IPS DF 19.7 (cell line): ENCODE measurements around the gene ADAMTS17.

ENCODE experiments used
- DNase-seq: peaks from one replicate; pipeline ENCODE4 v3.0.0-alpha.2; 2013; ENCODE audit warnings: low read depth, low spot score

ADAMTS17 gene

GRCh38 chr15:100341750-100342560, at the start of gene ADAMTS17:
ADAMTS17 (minus strand) TSS chr15:100341975; CDS start chr15:100341899, 76 bp downstream.
- peak; percentile 84 for DNase-seq

- DNase-seq: no peak
Observed at GRCh38 chr15:100385300-100386050, 43.7 kb upstream of the ADAMTS17 start.

- no peak for DNase-seq
Observed at GRCh38 chr15:100384108-100384410, 42.3 kb upstream of the ADAMTS17 start.

GRCh38 chr15:100383302-100384107, 41.7 kb upstream of the ADAMTS17 start:
- no peak for DNase-seq

GRCh38 chr15:100373942-100374341, 32.2 kb upstream of the ADAMTS17 start:
- peak; percentile 15 for DNase-seq

DNA sequence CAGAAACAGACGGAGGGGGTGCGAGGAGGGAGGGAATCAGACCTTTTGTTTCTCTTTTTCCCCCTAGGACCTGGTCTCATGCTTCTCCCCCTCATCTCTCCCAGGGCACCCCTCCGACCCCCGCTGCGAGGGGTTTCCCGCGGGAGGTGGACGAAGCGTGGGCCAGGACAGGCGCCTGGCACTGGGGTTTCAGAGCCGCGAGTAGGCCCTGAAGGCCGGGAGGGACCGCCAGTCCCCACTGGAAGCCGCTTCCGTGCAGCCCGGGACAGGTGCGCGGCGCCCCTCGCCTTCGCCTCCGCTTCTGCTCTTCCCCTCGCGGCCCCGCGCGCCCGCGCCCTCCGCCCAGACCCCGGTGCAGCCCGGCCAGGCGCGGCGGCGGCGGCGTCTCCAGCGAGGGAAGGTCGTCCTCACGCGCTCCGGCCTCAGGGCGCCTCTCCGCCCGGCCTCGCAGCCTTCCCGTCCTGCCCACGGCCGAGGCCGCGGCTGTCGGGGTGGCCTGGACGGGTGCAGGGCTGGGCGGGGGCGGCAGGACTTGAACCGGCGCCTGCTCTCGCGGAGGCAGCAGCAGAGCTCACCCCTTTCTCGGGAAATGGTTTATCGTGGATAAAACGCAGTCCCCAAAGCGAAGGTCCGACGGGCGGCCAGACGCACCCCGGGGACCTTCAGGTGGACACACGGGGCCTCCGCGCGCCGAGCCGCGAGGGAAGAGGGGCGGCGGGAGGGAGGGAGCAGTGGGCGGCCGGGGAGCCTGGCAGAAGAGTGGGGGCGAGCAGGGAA, 31.5 kb upstream of the ADAMTS17 start:
- DNase-seq: no peak

GRCh38 chr15:100372739-100373119, 31.0 kb upstream of the ADAMTS17 start:
- DNase-seq: no peak

DNA sequence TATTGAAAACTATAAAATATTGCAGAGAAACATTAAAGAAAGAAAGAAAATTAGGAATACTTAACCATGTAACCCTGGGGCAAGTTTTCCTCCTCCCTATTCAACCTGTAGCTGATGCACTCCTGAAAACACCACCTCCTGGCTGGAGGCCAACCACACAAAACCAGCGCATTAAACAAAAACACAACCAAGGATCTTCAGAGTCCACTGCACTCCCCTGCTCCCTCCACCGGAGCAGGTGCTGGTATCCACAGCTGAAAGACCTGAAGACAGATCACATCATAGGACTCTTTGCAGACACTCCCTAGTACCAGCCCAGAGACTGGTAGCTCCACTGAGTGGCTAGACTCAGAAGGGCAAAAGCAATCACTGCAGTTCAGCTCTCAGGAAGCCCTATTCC, 13.6 kb upstream of the ADAMTS17 start:
- no peak for DNase-seq

GRCh38 chr15:100353449-100353848, 11.7 kb upstream of the ADAMTS17 start:
- DNase-seq: no peak

GRCh38 chr15:100350434-100351226, 8.9 kb upstream of the ADAMTS17 start:
- DNase-seq: no peak

DNA sequence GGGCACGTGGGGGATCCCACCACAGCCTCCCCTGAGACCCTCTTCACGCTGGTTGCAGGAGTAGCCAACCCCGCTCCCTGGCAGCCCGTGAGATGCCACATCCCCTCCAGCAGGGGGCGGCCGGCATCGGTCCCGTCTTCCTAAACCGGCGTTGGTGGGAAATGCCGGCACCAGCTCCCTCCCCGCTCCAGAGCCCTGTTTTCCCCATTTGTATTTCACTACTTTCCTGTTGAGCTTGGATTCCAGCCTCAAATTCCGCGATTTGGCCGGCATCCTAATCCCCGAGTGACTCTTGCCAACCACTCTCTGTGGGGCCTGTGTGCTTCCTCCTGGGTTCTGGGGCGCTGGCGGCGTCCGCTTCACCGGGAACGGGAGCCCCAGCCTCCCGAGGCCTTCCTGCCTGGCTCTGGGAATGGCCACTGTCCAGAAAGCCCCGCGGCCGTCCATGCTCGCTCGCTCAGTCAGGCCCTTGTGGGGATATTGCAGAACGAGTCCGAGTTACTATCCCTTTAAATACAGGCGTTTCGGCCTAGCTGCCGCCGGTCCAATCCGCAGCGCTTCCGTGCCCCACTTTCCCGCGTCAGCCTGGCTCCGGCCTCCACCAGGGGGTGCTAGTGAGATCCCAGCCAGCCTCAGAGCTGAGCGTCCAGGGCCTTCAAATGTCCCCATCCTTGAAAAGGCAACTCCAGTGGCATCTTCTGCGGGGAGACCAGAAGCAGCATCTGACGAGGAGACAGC, 8.1 kb upstream of the ADAMTS17 start:
- no peak for DNase-seq

DNA sequence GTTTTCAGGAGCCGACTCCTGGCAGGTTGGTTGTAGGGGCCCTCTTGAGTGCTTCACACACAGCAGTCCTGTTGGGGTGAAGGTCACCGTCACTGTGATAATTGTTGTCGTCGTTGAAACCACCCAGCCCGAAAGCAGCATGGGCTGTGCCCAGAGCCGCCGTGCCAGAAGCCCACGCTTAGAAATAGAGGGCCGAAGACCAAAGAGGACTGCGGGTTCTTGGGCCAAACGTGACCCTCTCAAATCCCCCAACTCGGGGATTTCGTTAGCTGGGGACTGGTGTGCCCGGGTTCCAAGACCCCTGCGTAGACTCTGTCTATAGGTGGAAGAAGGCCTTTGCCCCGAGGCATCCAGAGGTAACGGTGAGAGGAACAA, 7.5 kb upstream of the ADAMTS17 start:
- no peak for DNase-seq

DNA sequence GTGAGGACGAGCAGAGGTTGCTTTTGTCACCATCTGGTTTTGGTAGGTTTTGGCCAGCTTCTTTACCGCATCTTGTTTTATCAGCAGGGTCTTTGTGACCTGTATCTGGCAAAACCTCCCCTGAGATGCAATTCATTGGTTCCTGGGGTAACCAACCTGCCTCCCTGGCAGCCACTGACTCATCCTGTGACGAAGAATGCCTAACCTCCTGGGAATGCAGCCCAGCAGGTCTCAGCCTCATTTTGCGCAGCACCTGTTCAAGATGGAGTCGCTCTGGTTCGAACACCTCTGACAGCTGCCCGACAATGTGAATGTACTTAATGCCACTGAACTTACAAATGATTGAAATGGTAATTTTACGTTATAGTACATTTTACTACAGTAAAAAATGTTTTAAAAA, 6.8 kb upstream of the ADAMTS17 start:
- DNase-seq: no peak

- no peak for DNase-seq
Observed at GRCh38 chr15:100346866-100347512, 5.2 kb upstream of the ADAMTS17 start.

- DNase-seq: no peak
Observed at GRCh38 chr15:100345438-100345837, 3.7 kb upstream of the ADAMTS17 start.

- DNase-seq: no peak
Observed at GRCh38 chr15:100343251-100343650, 1.5 kb upstream of the ADAMTS17 start.

DNA sequence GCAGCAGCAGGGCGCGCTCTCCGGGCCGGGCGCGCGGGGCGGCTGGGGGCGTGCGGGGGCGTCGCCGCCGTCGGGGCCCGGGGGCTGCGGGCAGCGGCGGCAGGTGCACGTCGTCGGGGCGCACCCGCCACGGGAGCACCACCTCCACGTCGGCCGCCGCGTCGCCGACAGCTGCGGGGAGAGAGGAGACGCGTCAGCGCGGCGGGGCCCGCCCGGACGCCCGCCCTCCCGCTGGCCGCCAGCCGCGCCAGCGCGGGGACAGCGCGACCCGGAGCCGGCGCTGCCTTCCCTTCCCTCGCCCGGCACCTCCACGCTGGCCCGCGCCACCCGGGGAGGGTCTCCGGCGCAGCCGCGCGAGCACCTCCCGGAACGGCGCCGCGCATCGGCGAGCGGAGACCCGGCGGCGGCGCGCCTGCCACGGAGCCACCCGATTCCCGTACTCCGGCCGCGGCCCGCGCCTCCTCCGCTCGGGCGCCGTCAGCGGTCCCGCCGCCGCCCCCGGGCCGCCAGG, 481 bp downstream of the ADAMTS17 start:
- no peak for DNase-seq

GRCh38 chr15:100340721-100341238, 995 bp downstream of the ADAMTS17 start:
- no peak for DNase-seq

GRCh38 chr15:100339999-100340398, 1.8 kb downstream of the ADAMTS17 start:
- no peak for DNase-seq
